Sciatic nerve (tissue), 2 donors: ENCODE results near the gene RPL35. TPM values are rescaled to one million over a fixed set of nuclear protein-coding genes. Genes with fewer than 3 reads are reported as not detected.
"Not testable (repeated sequence)": the region's sequence is repeated elsewhere in the genome, so short reads cannot be mapped to it uniquely, and the experiment has no call there.

ENCODE experiments used
- ATAC-seq: fragments of 200-7000 bp; cut with Tn5 transposase; one replicate; pipeline ENCODE4 v1.9.1; 2020; ENCODE audit warnings: mild to moderate bottlenecking, moderate library complexity
- DNase-seq: peaks from one replicate; pipeline ENCODE4 v3.0.0-alpha.2; 2020; ENCODE audit warnings: low spot score
- intact Hi-C: fragments of 100-400 bp; cut with DNase I; formaldehyde crosslinking; loops from one replicate; pipeline ENCODE4 v1.14.2; 2022
- total RNA-seq: library from RNA; stranded (reverse); fragmentation: NEBNext Ultra II Directional; extraction: Animal tissue kit (Norgen Biotek cat#: 25700); gene quantifications from one replicate; pipeline ENCODE4 v1.2.1, GENCODE V29; 2021
- donor health status: DM: no; HTN: no; CAD: no.
- donor health status: DM: no; HTN: no; CAD: no.

RPL35 gene
- total RNA-seq, 1 donor from 2014 or later, result 855 TPM

GRCh38 chr9:124855566-124855943 lies 6.2 kb downstream of the RPL35 start:
- DNase-seq (no peak), ATAC-seq (no peak)
- intact Hi-C loops, result no loop called here

- DNase-seq (no peak), ATAC-seq (no peak)
- intact Hi-C loops, result no loop called here
Measured at GRCh38 chr9:124854822-124855221, 6.9 kb downstream of the RPL35 start.

- no peak for DNase-seq
- intact Hi-C loops, result no loop called here
- no peak for ATAC-seq
Measured at GRCh38 chr9:124854161-124854560, 7.6 kb downstream of the RPL35 start.

DNA sequence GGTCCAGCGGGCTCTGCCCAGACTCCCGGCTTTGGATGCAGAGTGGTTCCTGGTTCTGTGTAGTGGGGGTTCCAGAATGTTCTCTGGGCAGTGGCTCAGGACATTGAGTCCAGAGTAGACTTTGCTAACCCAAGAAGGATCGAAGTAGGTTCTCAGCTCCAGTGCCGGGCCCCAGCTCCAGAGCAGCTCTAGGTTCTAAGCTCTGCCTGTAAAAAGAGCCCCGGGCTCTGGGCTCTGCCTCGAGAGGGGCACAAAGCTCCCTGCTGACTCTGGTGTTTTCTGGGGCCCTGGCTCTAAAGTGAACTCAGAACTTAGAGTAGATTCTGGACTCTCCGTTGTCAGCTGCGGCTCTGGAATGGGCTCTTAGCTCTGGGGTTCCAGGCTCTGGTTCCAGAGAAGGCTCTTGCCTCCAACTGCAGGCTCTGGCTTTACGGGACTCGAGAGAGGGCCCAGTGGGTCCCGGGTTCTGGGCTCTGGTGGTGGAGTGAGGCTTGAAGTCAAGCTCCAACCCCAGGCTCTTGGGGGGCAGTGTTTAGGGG lies 8.1 kb downstream of the RPL35 start:
- ATAC-seq (peak; percentile 2), DNase-seq (no peak)
- intact Hi-C loops, result loop anchor here (2.0 kb wide), 1 partner anchor 81 kb away; no protein-coding TSS in a partner anchor

- ATAC-seq, result peak; percentile 90
- intact Hi-C loops, result loop anchor here (2.0 kb wide), 1 partner anchor 80 kb away; no protein-coding TSS in a partner anchor
- DNase-seq, result peak; percentile 87
Measured at GRCh38 chr9:124852829-124853531, 8.8 kb downstream of the RPL35 start, which contains the start of gene WDR38. Gene WDR38 (plus strand): TSS chr9:124853460. CDS start chr9:124853532, 72 bp downstream.

GRCh38 chr9:124852121-124852828 lies 9.5 kb downstream of the RPL35 start:
- ATAC-seq (peak; percentile 2), DNase-seq (no peak)
- intact Hi-C loops, result loop anchor here (2.0 kb wide), 1 partner anchor 79 kb away; no protein-coding TSS in a partner anchor

DNA sequence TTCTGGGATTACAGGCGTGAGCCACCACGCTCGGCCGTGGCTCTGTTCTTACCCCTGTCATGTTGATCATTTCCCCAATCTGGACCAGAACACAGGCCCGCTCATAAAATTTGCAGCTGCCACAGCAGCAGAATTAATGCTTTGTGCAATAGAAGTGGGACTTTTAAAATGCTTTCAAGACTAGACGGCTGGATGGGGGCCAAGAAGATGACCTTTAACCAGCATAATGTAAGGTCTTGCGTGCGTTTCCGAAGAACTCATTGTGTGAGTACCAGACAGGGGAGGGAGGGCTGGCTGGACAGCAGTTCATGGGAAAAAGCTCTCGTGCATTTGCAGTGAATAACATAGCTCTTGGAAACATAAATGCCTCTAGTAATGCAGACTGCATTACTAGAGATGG lies 12.0 kb downstream of the RPL35 start:
- peak; percentile 17 for ATAC-seq
- intact Hi-C loops, result no loop called here
- DNase-seq, result peak; percentile 85

DNA sequence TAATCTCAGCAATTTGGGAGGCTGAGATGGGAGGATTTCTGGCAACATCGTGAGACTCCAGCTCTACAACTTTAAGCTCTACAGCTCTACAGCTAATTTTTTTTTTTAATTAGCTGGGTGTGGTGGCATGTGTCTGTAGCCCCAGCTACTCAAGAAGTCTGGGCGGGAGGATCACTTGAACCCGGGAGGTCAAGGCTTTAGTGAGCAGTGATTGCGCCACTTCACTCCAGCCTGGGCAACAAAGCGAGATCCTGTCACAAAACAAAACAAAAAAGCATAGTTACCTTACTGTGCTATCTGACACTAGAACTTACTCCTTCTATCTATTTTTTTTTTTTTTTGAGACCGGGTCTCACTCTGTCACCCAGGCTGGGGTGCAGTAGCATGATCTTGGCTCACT lies 14.8 kb downstream of the RPL35 start:
- ATAC-seq, result no peak
- intact Hi-C loops, result no loop called here

GRCh38 chr9:124846467-124846866 lies 15.3 kb downstream of the RPL35 start:
- intact Hi-C loops, ATAC-seq, DNase-seq: not testable (repeated sequence)

More for the DNA sequence above, 14.8 kb downstream of the RPL35 start:
- no peak for DNase-seq

DNA sequence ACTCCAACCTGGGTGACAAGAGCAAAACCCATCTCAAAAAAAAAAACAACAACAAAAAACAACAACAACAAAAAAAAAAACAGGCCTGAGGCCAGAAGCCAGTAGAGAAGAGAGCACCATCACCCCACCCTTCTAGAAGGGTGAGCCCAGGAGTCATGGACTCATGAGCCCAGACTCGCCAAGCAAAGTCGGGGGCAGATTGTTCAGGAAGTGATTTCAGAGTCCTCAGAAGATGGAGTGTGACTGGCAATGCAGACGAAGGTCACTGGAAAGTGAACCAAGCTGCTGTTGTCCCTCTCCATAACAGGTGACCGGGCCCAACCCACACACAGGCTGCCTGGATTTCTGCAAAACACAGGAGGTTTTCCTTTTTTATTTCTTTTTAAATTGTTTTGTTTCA lies 17.5 kb downstream of the RPL35 start:
- DNase-seq (no peak), ATAC-seq (no peak)
- intact Hi-C loops, result no loop called here

DNA sequence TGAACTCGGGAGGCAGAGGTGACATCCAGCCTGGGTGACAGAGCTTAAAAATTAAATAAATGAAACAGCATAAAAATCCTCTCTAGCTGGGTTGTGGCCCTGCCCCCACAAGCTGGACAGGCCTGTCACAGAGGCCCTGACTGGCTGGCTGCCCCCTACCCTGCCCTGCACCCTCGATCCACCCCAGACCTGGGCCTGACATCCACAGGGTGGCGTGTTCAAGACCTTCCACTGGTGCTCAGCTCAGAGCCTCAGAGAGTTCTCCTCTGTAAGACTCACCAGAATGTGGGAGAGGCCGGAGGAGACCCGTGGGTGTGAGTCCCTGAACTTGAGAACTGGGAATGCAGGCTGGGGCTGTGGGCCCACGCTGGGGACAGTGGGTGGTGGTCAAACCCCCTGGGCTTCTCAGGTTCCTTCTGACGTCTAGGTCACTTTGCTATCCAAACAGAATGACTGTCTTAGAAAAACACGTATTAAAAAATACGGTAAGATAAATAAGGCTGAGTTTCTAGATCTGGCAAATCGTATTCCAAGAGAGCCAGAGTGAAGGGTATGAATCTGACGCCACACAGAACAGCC lies 18.2 kb downstream of the RPL35 start:
- DNase-seq, result no peak
- intact Hi-C loops, result no loop called here
- no peak for ATAC-seq

- ATAC-seq (no peak), DNase-seq (no peak)
- intact Hi-C loops, result no loop called here
Measured at GRCh38 chr9:124841075-124841821, 20.5 kb downstream of the RPL35 start.

DNA sequence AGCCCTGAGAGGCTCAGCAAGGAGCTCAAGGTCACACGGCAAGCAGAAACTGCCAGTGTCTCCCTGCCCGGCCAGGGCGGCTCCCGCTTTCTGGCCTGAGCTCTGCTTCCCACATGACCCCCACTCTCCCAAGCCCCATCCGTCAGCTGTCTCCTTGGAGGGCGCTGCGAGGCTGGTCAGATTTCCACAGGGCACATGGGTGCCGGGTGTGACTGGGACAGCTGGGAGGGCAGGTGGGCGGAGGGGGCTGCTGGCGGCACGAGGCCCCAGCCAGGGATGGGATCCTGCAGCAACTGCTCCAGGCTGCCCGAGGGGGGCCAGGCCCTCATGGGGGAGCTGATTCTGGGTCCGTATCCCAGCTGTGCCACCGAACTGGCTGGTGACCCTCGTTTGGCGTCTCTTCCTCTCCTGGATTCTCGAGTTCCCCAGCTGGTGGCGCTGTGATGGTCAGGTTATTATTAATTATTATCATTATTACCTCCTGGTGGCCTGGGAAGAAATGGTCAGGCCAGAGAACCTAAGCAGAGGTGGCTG lies 21.4 kb downstream of the RPL35 start:
- no peak for DNase-seq
- intact Hi-C loops, result no loop called here
- peak; percentile 40 for ATAC-seq

DNA sequence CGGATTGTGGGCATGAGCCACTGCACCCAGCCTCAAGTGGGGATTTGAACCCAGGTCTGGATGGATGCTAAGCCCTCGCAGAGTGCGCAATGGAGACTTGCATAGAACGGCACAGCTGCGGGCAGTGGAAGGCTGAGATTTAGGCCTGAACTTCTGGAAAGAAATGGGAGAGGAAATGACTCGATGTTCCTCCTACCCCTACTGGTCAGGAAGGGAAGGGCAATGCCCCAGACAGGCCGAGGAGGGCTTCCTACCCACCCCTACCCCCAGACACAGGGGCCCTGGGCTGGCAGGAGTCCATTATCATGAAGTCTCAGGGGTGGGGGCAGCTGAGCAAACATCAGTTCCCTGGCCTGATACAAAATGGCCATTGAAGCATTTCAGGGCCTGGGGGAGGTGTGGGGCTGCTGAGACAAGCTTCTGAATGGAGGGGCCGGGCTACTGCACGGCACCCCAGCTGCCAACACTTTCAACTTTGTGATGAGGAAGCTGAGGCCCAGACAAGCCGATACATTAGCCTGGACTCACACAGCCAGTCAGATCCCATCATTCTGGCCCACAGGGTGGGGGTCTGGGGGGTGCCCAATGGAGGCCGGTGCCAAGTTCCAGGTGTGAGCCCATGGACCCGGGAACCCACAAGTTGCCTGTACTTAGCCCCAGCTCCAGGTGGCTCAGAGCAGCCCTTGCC lies 22.0 kb downstream of the RPL35 start:
- DNase-seq (no peak), ATAC-seq (peak; percentile 59)
- intact Hi-C loops, result no loop called here

DNA sequence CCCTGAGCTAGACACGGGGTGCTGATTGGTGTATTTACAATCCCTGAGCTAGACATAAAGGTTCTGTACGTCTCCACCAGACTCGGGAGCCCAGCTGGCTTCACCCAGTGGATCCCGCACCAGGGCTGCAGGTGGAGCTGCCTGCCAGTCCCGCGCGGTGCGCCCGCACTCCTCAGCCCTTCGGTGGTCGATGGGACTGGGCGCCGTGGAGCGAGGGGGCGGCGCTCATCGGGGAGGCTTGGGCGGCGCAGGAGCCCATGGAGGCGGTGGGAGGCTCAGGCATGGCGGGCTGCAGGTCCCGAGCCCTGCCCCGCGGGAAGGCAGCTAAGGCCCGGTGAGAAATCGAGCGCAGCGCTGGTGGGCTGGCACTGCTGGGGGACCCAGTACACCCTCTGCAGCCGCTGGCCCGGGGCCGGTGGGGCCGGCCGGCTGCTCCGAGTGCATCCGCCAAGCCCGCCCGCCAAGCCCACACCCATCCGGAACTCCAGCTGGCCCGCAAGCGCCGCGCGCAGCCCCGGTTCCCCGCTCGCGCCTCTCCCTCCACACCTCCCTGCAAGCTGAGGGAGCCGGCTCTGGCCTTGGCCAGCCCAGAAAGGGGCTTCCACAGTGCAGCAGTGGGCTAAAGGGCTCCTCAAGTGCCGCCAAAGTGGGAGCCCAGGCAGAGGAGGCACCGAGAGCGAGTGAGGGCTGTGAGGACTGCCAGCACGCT lies 23.0 kb downstream of the RPL35 start:
- intact Hi-C loops, result not testable (repeated sequence)

GRCh38 chr9:124838132-124838531 lies 23.6 kb downstream of the RPL35 start:
- ATAC-seq, intact Hi-C loops: not testable (repeated sequence)

More for the DNA sequence above, 23.0 kb downstream of the RPL35 start:
- not testable (repeated sequence) for DNase-seq, ATAC-seq

DNA sequence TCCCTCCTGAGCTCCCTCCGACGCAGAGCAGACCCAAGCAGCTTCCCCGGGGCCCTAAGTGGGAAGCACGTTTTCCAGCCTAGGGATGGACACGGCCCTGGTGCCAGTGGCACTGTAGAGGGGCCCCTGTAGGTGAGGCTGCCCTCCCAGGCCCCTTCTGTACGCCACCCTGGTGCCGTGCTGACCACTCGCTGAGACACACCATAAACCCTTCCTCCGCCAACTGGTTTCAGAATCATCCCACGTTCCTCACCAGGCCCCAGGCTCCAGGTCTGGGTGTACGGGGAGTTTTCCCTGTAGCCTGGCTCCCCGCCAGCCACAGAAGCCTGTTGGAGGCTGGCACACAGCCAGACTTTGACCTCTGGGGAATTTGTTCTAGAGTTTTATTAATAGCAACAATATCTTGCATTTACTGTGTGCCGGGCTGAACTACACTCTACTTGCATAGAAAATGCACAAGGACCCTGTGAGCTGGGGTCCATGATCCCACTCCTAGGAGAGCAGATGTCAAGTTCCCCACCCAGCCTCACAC lies 26.7 kb downstream of the RPL35 start:
- intact Hi-C loops, result no loop called here
- DNase-seq (peak; percentile 91), ATAC-seq (peak; percentile 28)

More at GRCh38 chr9:124838132-124838531, 23.6 kb downstream of the RPL35 start:
- not testable (repeated sequence) for DNase-seq
